ENCODE measurements around the gene BRME1.

The BRME1 gene

GRCh38 chr19:13835791-13836723 is 69.9 kb downstream of the BRME1 start:
- CTCF ChIA-PET, result interaction anchor here (1.0 to 4.3 kb wide), 8 partner anchors 10 to 237 kb away, joined by 3 to 35 read pairs (median 4); no protein-coding TSS in a partner anchor

GRCh38 chr19:13834244-13835069 is 71.5 kb downstream of the BRME1 start:
- ChIA-PET CTCF (interaction anchor here (0.9 to 4.3 kb wide), 7 partner anchors 9 to 173 kb away, joined by 3 to 35 read pairs (median 5); no protein-coding TSS in a partner anchor), POLR2A (interaction anchor here (0.6 to 3.2 kb wide), 3 partner anchors 12 to 27 kb away, joined by 3 to 23 read pairs (median 4); no protein-coding TSS in a partner anchor)
- no peak for DNase-seq (ENCODE audit: extremely low spot score)
- TF ChIP-seq CTCF (IDR thresholded peaks at IDR 0.05; ENCODE audit: control extremely low read depth, extremely low read depth, low read depth, missing control alignments), result no peak

More at GRCh38 chr19:13835791-13836723, 69.9 kb downstream of the BRME1 start:
- POLR2A ChIA-PET, result interaction anchor here (0.8 to 3.2 kb wide), 9 partner anchors 11 to 88 kb away, joined by 3 to 23 read pairs (median 5); partner anchors contain the start of genes C19orf53 and ZSWIM4
- no peak for DNase-seq (ENCODE audit: extremely low spot score)
- TF ChIP-seq CTCF (IDR thresholded peaks at IDR 0.05; ENCODE audit: control extremely low read depth, extremely low read depth, low read depth, missing control alignments), result no peak

- ChIA-PET POLR2A (interaction anchor here (0.6 to 0.9 kb wide), 2 partner anchors 21 to 28 kb away, joined by 3 to 4 read pairs; no protein-coding TSS in a partner anchor), CTCF (interaction anchor here (0.9 to 4.3 kb wide), 8 partner anchors 12 to 174 kb away, joined by 3 to 35 read pairs (median 5); no protein-coding TSS in a partner anchor)
- DNase-seq (ENCODE audit: extremely low spot score), result peak; percentile 98
- peak; percentile 66 for TF ChIP-seq CTCF (IDR thresholded peaks at IDR 0.05; ENCODE audit: control extremely low read depth, extremely low read depth, low read depth, missing control alignments)
These were observed 72.3 kb downstream of the BRME1 start for GRCh38 chr19:13833330-13834243.

All from GM10248 (cell line).